ENCODE data around the gene DNHD1.

DNA sequence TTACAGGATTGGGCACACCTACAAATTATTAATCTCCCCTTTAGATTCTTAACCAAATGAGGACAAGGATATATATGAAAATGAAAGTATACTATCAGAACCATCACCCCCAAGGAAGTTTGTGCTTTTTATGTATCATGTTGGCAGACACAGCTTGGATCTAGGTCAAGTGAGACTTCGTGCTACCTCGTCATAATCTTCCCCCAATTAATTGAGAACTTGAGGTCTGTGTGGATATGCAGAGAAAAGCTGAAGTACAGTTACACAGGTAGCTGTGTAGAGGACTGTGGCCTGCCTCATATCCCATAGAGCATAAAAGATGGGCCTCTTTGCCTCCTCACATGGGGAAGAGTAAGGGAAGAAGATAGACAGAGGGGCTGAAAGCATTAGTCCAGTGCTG, 45.6 kb downstream of the DNHD1 start:
- TF ChIP-seq, protein P1, sequence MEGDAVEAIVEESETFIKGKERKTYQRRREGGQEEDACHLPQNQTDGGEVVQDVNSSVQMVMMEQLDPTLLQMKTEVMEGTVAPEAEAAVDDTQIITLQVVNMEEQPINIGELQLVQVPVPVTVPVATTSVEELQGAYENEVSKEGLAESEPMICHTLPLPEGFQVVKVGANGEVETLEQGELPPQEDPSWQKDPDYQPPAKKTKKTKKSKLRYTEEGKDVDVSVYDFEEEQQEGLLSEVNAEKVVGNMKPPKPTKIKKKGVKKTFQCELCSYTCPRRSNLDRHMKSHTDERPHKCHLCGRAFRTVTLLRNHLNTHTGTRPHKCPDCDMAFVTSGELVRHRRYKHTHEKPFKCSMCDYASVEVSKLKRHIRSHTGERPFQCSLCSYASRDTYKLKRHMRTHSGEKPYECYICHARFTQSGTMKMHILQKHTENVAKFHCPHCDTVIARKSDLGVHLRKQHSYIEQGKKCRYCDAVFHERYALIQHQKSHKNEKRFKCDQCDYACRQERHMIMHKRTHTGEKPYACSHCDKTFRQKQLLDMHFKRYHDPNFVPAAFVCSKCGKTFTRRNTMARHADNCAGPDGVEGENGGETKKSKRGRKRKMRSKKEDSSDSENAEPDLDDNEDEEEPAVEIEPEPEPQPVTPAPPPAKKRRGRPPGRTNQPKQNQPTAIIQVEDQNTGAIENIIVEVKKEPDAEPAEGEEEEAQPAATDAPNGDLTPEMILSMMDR (conservative IDR thresholded peaks at IDR 0.05; ENCODE audit: low read length) = no peak
- TF ChIP-seq EZH2phosphoT487 (IDR thresholded peaks at IDR 0.05; ENCODE audit: borderline replicate concordance) = no peak

Measured in Loucy (cell line).